SK-N-DZ (cell line): ENCODE data around the gene CATSPER3.
"Not testable (repeated sequence)": the region's sequence is repeated elsewhere in the genome, so short reads cannot be mapped to it uniquely, and the experiment has no call there.

Experiments used
- DNase-seq: peaks from one replicate; pipeline ENCODE4 v3.0.0-alpha.2; 2015; ENCODE audit warnings: low spot score

Gene CATSPER3

DNA sequence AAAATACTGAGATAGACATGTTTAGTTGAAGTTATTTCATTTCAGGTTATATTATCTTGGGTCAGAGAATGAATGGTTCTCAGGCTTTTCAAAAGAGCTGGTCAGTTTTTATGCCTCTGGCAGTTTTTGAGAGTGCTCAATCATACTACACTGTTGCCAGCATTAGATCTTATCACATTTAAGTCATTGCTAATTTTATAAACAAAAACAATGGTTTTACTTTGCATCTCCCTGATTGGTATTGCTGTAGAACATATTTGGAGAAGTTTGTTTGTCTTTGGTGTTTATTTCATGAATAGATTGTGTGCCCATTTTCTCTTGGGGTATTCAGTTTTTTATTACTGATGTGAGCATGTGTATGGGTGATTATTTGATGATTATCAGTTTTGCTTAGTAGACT lies 1.5 kb downstream of the CATSPER3 start:
- DNase-seq, result no peak

DNA sequence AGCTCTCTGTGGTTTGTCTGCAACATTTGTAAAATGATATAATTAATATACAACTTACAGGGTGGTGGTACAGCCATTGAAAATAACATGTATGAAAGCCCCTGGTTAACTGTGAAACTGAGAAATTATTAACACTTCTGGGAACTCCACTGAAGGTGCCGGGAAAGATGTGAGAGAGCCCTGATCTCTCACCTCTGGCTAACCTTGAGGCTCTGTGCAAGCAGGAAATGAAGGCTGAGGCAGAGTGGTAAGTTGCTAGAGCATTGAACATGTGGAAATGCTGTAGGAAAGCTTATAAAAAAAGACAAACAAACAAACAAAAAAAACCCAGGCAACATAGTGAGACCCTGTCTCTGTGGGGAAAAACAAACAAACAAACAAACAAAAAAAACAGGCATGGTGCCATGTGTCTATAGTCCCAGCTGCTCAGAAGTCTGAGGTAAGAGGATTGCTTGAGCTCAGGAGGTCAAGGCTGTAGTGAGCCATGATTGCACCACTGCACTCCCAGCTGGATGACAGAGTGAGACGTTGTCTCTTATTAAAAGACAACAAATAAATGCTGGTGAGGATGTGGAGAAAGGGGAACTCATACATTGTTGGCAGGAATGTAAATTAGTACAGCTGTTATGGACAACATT lies 7.5 kb downstream of the CATSPER3 start:
- no peak for DNase-seq

DNA sequence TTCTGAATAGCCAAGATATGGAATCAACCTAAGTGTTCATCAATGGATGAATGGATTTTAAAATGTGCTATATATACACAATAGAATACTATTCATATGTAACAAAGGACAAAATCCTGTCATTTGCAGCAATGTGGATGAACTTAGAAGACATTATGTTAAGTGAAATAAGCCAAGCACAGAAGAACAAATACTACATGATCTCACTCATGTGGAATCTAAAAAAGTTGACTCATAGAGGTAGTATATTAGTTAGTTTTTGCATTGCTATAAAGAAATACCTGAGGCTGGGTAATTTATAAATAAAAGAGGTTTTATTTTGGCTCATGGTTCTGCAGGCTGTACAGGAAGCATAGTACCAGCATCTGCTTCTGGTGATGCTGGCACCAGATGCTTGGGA lies 8.1 kb downstream of the CATSPER3 start:
- no peak for DNase-seq

DNA sequence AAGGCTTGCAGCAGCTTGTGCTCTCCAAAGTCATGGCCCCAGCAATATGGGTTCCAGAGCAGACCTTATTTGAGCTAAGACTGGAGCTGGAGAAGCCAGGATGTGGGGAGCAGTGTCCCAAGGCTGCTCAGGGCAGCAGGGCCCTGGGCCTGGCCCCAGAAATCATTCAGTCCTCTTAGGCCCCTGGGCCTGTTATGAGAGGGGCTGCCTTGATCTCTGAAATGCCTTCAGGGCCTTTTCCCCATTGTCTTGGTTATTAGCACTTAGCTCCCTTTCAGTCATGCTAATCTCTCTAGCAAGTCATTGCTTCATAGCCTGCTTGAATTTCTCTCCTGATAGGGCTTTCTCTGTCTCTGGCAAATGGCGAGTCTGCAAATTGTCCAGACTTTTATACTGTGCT lies 9.1 kb downstream of the CATSPER3 start:
- DNase-seq, result no peak

DNA sequence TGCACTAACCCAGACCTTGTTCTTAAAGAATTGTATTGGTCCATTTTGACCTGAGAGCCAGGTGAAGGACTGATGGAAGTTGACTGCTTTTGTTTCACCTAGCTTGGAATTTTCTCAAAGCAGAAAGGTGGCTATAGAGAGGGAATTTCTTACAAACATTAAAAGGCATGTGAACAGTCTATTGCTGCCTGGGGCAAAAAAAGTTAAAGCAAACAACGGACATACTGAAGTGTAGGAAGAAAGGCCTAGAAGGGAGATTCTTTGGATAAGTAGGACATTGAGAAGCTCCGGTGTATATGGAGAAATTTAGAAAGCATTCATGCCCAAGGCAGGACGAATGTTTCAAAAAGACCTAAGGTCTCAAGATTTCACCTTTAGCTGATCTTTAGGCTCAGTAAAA lies 11.7 kb downstream of the CATSPER3 start:
- no peak for DNase-seq

DNA sequence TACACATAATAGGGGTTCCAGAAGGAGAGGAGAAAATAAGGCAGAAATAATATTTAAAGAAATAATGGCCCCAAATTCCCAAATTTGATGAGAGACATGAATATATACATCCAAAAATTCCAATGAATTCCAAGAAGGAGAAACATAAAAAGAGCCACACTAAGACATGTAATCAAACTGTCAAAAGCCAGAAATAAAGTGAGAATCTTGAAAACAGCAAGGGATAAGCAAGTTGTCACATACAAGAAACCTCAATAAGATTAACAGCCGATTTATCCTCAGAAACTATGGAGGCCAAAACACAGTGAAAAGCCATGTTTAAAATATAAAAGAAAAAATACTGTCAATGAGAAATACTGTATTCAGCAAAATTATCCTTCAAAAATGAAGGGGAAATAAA lies 14.5 kb downstream of the CATSPER3 start:
- no peak for DNase-seq

DNA sequence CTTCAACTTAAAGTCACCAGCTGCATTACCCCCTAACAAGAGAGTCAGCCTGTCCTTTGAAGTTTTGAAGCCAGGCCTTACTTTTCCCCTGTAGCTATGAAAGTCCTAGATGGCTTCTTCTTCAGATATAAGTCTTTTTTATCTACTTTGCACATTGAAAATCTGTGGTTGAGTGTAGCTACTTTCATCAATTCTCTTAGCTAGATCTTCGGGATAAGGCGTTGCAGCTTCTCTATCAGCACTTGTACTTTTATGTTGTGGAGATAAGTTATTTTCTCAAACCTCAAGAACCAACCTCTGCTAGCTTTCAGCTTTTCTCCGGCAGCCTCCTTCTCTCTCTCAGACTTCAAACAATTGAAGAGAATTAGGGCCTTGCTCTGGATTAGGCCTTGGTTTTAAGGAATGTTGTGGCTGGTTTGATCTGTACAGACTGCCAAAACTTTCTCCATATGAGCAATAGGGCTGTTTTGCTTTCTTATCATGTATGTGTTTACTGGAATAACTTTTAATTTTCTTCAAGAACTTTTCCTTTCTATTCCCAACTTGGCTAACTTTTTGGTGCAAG lies 21.6 kb downstream of the CATSPER3 start:
- no peak for DNase-seq

DNA sequence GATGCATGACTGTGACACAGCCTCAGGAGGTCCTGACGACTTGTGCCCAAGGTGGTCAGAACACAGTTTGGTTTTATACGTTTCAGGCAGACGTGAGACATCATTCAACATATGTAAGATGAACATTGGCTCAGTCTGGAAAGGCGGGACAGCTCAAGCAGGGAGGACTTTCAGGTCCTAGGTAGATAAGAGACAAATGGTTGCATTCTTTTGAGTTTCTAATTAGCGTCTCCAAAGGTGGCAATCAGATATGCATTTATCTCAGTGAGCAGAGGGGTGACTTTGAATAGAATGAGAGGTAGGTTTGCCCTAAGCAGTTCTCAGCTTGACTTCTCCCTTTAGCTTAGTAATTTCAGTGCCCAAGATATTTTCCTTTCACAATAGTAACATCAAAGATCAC lies 22.5 kb downstream of the CATSPER3 start:
- not testable (repeated sequence) for DNase-seq

DNA sequence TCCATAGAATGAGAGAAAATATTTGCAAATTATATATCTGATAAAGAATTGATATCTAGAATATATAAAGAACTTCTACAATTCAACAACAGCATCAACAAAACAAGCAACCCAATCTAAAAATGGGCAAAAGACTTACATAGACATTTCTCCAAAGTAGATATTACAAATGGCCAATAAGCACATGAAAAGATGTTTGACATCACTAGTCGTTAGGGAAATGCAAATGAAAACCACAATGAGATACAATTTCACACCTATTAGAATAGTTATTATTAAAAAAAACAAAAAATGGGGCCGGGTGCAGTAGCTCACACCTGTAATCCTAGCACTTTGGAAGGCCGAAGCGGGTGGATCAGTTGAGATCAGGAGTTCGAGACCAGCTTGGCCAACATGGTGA lies 24.4 kb downstream of the CATSPER3 start:
- DNase-seq, result no peak

DNA sequence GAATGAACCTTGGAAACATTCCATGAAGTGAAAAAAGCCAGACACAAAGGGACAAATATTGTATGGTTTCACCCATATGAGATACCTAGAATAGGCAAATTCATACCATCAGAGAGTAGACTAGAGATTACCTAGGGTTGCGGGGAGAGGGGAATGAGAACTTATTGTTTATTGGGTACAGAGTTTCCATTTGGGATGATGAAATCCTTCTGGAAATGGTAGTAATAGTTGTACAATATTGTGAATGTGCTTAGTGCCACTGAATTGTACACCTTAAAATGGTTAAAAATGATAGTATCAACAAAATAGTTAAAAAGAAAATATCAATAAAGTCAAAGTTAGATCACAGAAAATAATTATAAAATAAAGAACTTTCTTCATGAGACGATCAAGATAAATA lies 25.5 kb downstream of the CATSPER3 start:
- DNase-seq, result no peak

DNA sequence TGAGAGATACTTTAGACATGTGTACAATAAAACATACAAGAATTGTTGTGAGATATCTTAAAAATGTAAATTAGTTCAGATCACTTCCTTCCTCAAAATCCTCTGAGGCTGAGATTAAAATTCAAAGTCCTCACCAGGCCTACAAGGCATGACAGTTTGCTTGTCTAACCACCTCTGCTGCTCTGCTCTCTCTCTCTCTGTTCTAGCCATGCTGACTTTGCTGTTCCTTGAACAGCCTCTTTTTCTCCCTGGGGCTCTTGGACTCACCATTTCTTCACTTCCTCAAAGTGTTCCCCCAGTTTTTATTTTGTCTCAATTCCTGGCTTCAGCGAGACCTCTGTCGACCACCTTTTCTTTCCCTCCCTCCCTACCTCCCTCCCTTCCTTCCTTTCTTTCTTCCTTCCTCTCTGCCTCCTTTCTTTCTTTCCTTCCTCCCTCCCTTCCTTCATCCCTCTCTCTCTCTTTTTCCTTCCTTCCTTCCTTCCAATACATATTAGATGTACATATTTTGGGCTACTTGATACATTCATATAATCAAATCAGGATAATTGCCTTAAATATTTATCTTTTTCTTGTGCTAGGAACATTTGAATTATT lies 27.0 kb downstream of the CATSPER3 start:
- no peak for DNase-seq

DNA sequence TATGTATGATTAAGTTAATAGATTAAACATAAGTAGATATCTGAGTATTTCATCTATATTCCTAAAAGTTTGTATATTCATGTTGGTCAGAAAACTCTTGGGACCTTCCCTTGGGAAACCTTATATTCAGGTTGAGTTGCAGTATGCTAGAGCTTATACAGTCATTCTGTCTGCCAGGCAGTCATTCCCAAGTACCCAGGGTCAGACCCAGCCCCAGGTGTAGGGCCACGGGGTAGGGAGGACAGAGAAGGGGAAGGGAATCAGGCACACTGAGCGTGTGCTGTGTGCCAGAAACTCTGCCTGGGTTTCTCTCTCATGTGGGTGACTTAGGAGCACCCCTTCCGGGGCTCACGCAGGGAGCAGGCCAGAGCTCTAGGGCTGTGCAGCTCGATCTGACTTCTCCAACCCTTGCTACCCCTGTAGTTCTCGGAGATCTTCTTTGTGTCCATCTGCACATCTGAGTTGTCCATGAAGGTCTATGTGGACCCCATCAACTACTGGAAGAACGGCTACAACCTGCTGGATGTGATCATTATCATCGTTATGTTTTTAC lies 28.2 kb downstream of the CATSPER3 start:
- no peak for DNase-seq

DNA sequence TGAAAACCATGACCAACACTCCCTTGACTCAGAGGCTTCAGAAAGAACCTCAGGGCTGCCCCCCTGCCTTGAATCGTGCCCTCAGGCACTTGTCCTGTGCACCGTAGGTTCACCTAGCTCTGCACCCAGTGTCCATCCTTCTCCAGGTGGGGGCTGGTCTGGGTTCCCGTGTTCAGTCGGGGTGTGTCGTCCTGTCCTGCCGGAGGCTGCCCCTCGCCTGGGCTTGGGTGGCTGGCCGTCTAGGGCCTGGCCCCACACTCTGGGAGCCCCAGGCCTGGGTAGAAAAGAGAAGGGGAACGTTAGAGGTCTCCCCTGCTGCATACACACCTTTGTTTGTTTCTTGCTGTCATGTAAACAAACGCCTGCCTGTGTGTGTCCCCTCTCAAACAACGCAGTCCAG lies 29.3 kb downstream of the CATSPER3 start:
- no peak for DNase-seq

DNA sequence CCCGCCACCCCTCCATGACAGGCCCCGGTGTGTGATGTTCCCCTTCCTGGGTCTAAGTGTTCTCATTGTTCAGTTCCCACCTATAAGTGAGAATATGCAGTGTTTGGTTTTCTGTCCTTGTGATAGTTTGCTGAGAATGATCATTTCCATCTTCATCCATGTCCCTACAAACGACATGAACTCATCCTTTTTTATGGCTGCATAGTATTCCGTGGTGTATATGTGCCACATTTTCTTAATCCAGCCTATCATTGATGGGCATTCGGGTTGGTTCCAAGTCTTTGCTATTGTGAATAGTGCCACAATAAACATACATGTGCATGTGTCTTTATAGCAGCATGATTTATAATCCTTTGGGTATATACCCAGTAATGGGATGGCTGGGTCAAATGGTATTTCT lies 30.4 kb downstream of the CATSPER3 start:
- DNase-seq, result not testable (repeated sequence)

DNA sequence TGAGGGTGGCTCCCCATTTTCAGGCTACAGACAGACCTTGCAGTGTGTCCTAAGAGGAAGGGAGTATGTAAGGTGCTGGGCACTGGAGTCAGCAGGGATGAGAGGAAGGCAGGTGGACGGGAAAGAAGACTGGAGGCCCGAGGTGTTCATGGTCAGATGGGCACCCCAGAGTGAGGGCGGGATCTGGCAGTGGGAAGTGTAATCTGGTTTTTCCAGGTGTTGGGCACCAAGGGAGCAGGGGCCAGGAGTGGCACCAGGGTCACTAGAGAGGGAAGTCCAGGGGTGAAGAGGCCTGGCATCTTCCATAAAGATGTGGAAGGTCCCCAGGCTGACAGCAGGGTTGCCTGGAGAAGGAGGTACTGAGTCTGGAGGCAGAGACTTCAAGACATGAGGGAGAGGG lies 36.7 kb downstream of the CATSPER3 start:
- no peak for DNase-seq

DNA sequence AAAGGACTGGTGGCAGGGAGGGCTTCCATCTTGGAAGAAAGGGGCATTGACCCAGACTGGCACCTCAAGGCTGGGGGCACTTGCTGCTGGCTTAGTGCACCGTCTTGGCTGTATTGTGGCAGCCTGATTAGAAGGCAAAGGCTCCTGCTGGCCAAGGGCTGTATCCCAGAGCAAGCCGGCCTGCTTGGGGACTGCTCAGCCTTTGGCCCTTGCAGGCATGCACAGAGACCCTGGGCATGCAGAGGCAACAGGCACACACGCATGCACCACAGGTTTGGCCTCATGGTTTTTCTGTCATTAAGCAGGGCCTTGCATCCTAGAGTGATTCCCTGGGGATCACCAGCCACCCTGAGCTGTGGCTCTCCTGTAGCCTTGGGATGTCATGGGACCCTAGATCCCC lies 37.4 kb downstream of the CATSPER3 start:
- DNase-seq, result no peak

DNA sequence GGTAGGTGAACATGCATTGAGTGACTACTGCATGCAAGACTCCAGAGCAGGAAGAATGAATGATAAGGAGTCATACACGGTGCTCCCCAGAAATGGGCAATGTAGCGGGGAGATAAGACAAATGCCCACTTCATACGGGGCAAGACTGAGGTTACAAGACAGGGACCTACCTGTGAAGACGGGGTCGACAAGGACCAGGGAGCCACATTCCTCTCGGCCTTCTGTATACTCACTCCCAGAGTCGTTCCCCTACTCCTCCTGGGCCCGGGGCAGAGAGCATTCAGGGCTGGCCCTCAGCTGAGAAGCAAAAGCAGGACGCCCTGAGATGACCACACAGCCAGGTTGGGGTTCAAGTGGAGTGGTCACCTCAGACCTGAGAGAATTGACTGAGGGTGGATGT lies 39.6 kb downstream of the CATSPER3 start:
- no peak for DNase-seq

DNA sequence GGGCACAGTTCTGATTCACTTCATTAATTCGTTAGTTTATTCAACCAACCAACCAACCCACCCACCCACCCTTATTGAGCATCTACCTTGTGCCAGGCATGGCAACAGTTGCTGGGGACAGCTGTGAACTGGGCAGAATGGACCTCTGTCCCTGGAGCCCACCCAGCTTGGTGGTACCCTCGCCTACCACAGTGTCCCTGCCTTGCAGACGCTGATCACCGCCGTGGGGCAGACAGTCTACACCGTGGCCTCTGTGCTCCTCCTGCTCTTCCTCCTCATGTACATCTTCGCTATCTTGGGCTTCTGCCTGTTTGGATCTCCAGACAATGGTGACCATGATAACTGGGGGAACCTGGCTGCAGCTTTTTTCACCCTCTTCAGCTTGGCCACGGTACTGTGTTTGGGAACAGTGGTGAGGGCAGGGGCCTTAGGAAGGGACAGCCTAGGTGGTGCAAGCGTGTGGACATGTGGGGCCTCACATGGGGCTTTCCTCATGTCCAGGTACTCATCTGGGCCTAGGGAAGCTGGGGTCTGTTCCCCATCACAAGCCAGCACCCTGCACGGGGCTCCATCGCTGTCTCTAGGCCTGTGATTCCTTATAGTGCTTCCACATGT lies 40.1 kb downstream of the CATSPER3 start:
- no peak for DNase-seq

DNA sequence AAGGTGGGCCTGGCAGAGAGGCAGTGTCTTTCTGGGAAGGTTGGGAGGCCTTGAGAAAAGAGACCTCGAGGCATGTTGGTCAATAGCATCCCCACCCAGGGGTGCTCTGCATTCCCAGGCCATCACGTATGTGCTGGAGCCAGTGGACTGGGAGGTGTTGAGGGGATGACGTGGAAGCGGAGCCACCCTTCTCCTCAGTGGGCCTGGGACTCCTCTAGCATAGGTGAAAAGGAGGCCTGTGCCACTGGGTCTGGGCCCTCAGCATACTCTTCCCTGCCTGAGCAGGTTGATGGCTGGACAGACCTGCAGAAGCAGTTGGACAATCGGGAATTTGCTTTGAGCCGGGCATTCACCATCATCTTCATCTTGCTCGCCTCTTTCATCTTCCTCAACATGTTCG lies 40.8 kb downstream of the CATSPER3 start:
- DNase-seq, result no peak

DNA sequence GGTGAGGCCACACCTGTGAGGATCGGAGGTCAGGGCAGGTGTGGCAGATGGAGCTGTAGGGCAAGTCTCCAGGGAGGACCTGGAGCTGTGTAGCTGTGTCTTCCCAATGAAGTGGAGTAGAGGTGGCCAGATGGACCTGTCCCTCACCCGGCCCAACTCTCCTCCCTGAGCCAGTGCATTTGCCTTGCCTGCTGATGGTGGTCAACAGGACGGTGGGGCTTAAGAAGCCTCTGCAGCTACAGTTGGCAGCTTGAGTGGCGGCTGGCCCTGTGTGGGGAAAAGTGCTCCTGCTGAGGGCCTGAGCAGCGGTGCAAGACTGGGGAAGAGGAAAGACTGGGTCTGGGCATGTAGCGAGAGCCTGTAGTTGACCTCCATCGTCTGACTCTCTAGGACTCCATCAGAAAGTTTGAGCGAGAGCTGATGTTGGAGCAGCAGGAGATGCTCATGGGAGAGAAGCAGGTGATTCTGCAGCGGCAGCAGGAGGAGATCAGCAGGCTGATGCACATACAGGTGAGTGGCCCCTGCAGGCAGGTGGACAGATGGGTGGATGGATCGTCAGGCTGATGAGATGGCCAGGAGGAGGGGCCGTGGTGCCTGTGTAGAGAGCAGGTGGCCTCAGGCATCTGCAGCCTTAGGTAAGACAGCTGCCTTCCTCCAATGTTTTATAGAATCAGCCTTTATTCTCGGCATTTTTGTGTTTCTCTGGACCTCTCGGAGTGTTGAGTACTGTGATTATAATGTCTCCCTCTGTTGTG lies 41.5 kb downstream of the CATSPER3 start:
- no peak for DNase-seq

DNA sequence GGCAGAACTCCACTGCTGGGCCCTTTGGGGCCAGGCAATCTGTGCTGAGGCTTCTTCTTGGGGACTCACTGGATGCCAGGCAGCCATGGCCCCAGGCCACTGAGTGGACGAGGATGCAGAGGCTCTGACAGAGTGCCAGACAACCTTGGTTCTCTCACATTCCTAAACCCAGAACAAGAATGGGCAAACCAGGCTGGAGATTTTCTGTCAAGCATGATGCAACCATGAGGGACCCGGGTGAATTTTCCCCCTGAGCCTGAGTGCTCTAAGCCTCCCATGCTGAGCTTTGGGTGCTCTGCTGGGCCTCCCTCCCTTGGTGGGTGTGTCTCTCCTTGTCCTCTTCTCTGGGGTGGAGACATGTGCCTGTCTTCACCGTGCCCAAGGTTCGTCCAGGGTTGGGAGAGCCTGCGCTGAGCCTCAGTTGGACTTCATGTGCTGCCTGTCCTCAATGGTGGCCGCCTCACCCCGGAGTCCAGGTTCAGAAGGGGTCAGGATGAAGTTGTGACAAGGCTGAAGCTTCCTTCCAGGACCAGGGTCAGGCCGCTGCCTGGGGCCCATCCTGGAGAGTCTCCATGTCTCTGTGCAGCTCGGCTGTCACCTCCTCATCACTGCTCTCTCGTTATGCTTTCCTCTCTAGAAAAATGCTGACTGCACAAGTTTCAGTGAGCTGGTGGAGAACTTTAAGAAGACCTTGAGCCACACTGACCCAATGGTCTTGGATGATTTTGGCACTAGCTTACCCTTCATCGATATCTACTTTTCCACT lies 42.2 kb downstream of the CATSPER3 start:
- no peak for DNase-seq
